Right lobe of liver (tissue), 6 donors: ENCODE measurements around the gene NCOA1. TPM values are rescaled to one million over a fixed set of nuclear protein-coding genes. Genes with fewer than 3 reads are reported as not detected.

Source experiments
- ATAC-seq, 4 donors: fragments of 200-7000 bp; cut with Tn5 transposase; one replicate each; pipeline ENCODE4 v1.9.1; 2020; ENCODE audit warnings: mild to moderate bottlenecking in 4 of 4, moderate library complexity in 4 of 4
- DNase-seq, 3 donors: peaks; one replicate each; pipeline ENCODE4 v3.0.0-alpha.2; 2020
- H3K27ac ChIP-seq, 3 donors: fragments of 200-600 bp; one replicate each; pipeline ENCODE4 v1.8.0; 2022
- H3K27me3 ChIP-seq, 2 donors: fragments of 200-600 bp; one replicate each; pipeline ENCODE4 v1.8.0; 2022
- H3K36me3 ChIP-seq, 4 donors: fragments of 200-600 bp; sonication (generic) in 1 of 4; one replicate each; pipeline versions ENCODE4 v1.5.1 to v1.8.0; 2017 to 2022; ENCODE audit warnings: control low read depth in 1 of 4
- H3K4me1 ChIP-seq, 4 donors: fragments of 200-600 bp; sonication (generic) in 1 of 4; one replicate each; pipeline versions ENCODE4 v1.5.1 to v1.8.0; 2017 to 2022; ENCODE audit warnings: control low read depth in 1 of 4
- H3K4me3 ChIP-seq, 3 donors: fragments of 200-600 bp; one replicate each; pipeline ENCODE4 v1.8.0; 2022
- H3K9me3 ChIP-seq, 4 donors: fragments of 200-600 bp; sonication (generic) in 1 of 4; one replicate each; pipeline versions ENCODE4 v1.5.1 to v1.8.0; 2017 to 2022; ENCODE audit warnings: control low read depth in 1 of 4
- POLR2A ChIP-seq: fragments of 450-650 bp; IDR thresholded peaks from one replicate; pipeline ENCODE4 v1.6.1; 2017; ENCODE audit warnings: antibody characterized with exemption, mild to moderate bottlenecking
- WGBS: methylation state at CpG from one replicate; pipeline ENCODE4 v1.1.6; 2018; ENCODE audit warnings: low coverage, low lambda C conversion rate; ENCODE audit not compliant: insufficient coverage; ENCODE audit errors: missing lambda C conversion rate; 5-methylcytosine and 5-hydroxymethylcytosine counted together
- intact Hi-C, 2 donors: fragments of 100-400 bp; cut with DNase I; formaldehyde crosslinking; loops; one replicate each; pipeline versions ENCODE4 v1.11.2 to v1.14.1; 2022
- total RNA-seq, 6 experiments: library from RNA; depleted of rRNA in 2 of 6; stranded (reverse); fragments of >200 nt in 2 of 6; fragmentation: NEBNext Ultra II Directional in 3 of 6; extraction: Animal tissue kit (Norgen Biotek cat#: 25700) in 3 of 6; gene quantifications; one replicate each; pipeline versions ENCODE4 v1.1.0 to v1.2.4, GENCODE V29; 2016 to 2023
- TF ChIP-seq, protein P1 (sequence below), 4 donors: fragments of 200-600 bp in 3 of 4; fragments of 450-650 bp in 1 of 4; IDR thresholded peaks; one replicate each; pipeline versions ENCODE4 v1.5.1 to v1.8.0; 2016 to 2022; ENCODE audit warnings: antibody characterized with exemption in 4 of 4, mild to moderate bottlenecking in 2 of 4
- donor health status: DM: no; HTN: yes; CAD: no.
- donor health status: DM: no; HTN: no; CAD: no.
- donor health status: DM: no; HTN: no; CAD: no.
- donor health status: DM: no; HTN: yes; CAD: no.
- donor health status: DM: no; HTN: yes; CAD: no.

The NCOA1 gene
- total RNA-seq, 6 experiments from 2014 or later: 13.5 to 18.9 (median 16.4) TPM

DNA sequence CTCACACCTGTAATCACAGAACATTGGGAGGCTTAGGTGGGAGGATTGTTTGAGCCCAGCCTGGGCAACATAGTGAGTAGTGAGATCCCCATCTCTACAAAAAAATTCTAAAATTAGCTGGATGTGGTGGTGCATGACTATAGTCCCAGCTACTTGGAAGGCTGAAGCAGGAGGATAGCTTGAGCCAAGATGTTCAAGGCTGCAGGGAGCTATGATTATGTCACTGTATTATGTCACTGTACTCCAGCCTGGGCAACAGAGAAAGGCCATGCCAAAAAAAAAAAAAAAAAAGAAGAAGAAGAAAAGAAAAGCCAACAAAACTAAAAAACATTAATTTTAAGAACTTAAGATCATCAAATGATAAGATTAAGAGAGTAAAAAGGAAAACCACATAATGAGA lies 17.4 kb upstream of the NCOA1 start:
- no peak for DNase-seq
- intact Hi-C loops: no loop called here
- Histone ChIP-seq H3K36me3 (no peaks in the 10 kb centered on the region), H3K27ac (no peak overlapping the region), H3K9me3 (no peaks in the 10 kb centered on the region), H3K4me3 (no peak overlapping the region), H3K4me1 (no peaks in the 10 kb centered on the region), H3K27me3 (no peaks in the 10 kb centered on the region)
- no peak for ATAC-seq
- TF ChIP-seq POLR2A: no peak
- TF ChIP-seq, protein P1, sequence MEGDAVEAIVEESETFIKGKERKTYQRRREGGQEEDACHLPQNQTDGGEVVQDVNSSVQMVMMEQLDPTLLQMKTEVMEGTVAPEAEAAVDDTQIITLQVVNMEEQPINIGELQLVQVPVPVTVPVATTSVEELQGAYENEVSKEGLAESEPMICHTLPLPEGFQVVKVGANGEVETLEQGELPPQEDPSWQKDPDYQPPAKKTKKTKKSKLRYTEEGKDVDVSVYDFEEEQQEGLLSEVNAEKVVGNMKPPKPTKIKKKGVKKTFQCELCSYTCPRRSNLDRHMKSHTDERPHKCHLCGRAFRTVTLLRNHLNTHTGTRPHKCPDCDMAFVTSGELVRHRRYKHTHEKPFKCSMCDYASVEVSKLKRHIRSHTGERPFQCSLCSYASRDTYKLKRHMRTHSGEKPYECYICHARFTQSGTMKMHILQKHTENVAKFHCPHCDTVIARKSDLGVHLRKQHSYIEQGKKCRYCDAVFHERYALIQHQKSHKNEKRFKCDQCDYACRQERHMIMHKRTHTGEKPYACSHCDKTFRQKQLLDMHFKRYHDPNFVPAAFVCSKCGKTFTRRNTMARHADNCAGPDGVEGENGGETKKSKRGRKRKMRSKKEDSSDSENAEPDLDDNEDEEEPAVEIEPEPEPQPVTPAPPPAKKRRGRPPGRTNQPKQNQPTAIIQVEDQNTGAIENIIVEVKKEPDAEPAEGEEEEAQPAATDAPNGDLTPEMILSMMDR (IDR thresholded peaks at IDR 0.05): no peak

DNA sequence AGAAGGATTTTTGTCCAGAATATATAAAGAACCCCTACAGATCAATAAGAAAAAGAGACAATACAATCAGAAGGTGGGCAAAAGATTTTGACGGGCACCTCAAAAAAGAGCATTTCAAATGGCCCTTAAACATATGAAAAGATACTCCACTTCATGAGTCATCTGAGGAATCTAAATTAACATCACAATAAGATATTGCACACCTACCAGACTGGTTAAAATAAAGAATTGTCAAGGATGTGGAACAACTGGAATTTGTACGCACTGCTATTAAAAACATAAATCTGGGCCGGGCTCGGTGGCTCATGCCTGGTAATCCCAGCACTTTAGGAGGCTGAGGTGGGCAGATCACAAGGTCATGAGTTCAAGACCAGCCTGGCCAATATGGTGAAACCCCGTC lies 17.0 kb upstream of the NCOA1 start:
- WGBS: 96% methylated on average over 4 of the region's 5 CpGs
- Histone ChIP-seq H3K27ac (no peak overlapping the region), H3K4me1 (no peaks in the 10 kb centered on the region), H3K36me3 (no peaks in the 10 kb centered on the region), H3K27me3 (no peaks in the 10 kb centered on the region), H3K9me3 (no peaks in the 10 kb centered on the region), H3K4me3 (no peak overlapping the region)
- DNase-seq (no peak), ATAC-seq (no peak)
- TF ChIP-seq POLR2A: no peak
- TF ChIP-seq, protein P1 (IDR thresholded peaks at IDR 0.05): no peak
- intact Hi-C loops: no loop called here

DNA sequence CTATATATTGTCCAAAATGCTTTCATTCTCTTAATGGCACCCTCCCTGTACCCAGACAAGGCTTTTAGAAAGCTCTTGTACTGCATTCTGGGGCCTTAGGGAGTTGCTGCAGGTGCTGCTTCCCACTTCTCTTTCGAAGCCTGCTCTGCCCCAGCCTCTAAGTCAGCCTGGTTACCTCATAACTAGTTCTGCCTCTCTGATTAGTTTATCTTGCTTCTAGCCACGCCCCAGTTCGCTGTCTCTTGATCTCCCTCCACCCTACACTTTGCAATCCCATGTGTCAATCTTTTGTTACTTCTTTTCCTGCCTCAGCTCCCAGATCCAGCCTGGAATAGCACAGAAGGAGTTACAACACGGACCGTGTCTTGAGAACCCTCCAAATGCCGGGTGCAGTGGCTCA lies 13.8 kb upstream of the NCOA1 start:
- 70% methylated on average over 5 of the region's 6 CpGs for WGBS
- Histone ChIP-seq H3K9me3 (no peaks in the 10 kb centered on the region), H3K27ac (no peak overlapping the region), H3K4me3 (no peak overlapping the region), H3K4me1 (no peaks in the 10 kb centered on the region), H3K36me3 (no peaks in the 10 kb centered on the region), H3K27me3 (no peaks in the 10 kb centered on the region)
- DNase-seq: no peak
- TF ChIP-seq, protein P1 (IDR thresholded peaks at IDR 0.05): no peak
- no peak for TF ChIP-seq POLR2A
- no peak for ATAC-seq
- intact Hi-C loops: no loop called here

DNA sequence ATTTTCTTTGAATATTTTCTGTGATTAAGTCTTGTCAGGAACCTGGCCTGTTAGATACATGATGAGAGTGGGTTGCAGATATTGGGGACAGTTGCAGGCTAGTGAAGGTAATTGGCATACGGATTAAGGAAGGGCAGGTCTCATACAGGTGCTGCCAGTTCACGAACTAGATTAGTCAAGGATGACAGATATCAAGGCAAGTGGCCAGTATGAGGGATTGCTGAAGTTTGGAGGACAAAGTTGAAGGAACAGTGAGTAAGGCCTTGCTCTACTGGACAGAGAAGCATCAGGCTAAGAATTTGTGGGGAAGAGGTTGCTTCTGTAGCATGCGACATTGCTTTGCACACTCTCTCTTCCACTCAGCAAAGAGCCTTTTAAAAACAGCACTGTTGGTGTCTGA lies 12.8 kb upstream of the NCOA1 start:
- Histone ChIP-seq H3K4me1 (no peaks in the 10 kb centered on the region), H3K4me3 (no peak overlapping the region), H3K27me3 (no peaks in the 10 kb centered on the region), H3K27ac (no peak overlapping the region), H3K36me3 (no peaks in the 10 kb centered on the region), H3K9me3 (no peaks in the 10 kb centered on the region)
- DNase-seq (no peak), ATAC-seq (no peak)
- no peak for TF ChIP-seq POLR2A
- TF ChIP-seq, protein P1 (IDR thresholded peaks at IDR 0.05): no peak
- 96% methylated on average over 3 of the region's 3 CpGs for WGBS
- intact Hi-C loops: no loop called here

DNA sequence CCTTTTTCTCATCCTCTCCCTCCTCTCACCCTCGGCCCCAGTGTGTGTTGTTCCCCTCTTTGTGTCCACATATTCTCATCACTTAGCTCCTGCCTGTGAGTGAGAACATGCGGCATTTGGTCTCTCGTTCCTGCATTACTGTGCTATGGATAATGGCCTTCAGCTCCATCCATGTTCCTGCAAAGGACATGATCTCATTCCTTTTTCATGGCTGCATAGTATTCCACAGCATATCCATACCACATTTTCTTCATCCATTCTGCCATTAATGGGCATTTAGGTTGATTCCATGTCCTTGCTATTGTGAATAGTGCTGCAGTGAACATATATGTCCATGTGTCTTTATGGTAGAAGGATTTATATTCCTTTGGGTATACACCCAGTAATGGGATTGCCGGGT lies 10.8 kb upstream of the NCOA1 start:
- no peak overlapping the region for H3K27ac ChIP-seq
- WGBS: 89% methylated on average over 4 of the region's 4 CpGs
- TF ChIP-seq, protein P1 (IDR thresholded peaks at IDR 0.05): no peak
- TF ChIP-seq POLR2A: no peak
- ATAC-seq (no peak), DNase-seq (no peak)
- H3K4me3 ChIP-seq: no peak overlapping the region
- H3K36me3 ChIP-seq: no peaks in the 10 kb centered on the region
- no peaks in the 10 kb centered on the region for H3K27me3 ChIP-seq
- H3K4me1 ChIP-seq: no peaks in the 10 kb centered on the region
- intact Hi-C loops: no loop called here
- H3K9me3 ChIP-seq: no peaks in the 10 kb centered on the region
